SK-N-SH treated with all-trans-retinoic acid at 6 μM for 48 hours (cell line): ENCODE results near the gene TULP1.

Experiments
- BACH2 ChIP-seq: fragments of 250-450 bp; sonication (Bioruptor Pico); IDR thresholded peaks from 2 replicates; pipeline ENCODE4 v1.9.0; 2021; ENCODE audit warnings: mild to moderate bottlenecking, borderline replicate concordance
- CSDC2 ChIP-seq: fragments of 250-450 bp; sonication (Bioruptor Pico); IDR thresholded peaks from 2 replicates; pipeline ENCODE4 v1.5.0; 2020; ENCODE audit warnings: mild to moderate bottlenecking, moderate library complexity
- ESRRG ChIP-seq: fragments of 250-450 bp; sonication (Bioruptor Pico); IDR thresholded peaks from 2 replicates; pipeline ENCODE4 v1.6.1; 2021; ENCODE audit warnings: mild to moderate bottlenecking
- GLIS3 ChIP-seq: fragments of 250-450 bp; sonication (Bioruptor Pico); IDR thresholded peaks from 2 replicates; pipeline ENCODE4 v1.5.0; 2020; ENCODE audit warnings: mild to moderate bottlenecking, moderate library complexity
- OSR1 ChIP-seq: fragments of 250-450 bp; sonication (Bioruptor Pico); IDR thresholded peaks from 2 replicates; pipeline ENCODE4 v1.8.0; 2022; ENCODE audit warnings: moderate library complexity, mild to moderate bottlenecking, inconsistent platforms
- PPARA ChIP-seq: fragments of 250-450 bp; sonication (Bioruptor Pico); IDR thresholded peaks from 2 replicates; pipeline ENCODE4 v1.5.0; 2020; ENCODE audit warnings: mild to moderate bottlenecking, borderline replicate concordance
- TCF4 ChIP-seq: fragments of 250-450 bp; sonication (Bioruptor Pico); IDR thresholded peaks from 2 replicates; pipeline ENCODE4 v1.8.0; 2021; ENCODE audit warnings: mild to moderate bottlenecking, moderate library complexity, borderline replicate concordance
- TOX ChIP-seq: fragments of 250-450 bp; sonication (Bioruptor Pico); IDR thresholded peaks from 2 replicates; pipeline ENCODE4 v1.8.0; 2021; ENCODE audit warnings: mild to moderate bottlenecking, moderate library complexity, borderline replicate concordance
- ZFP3 ChIP-seq: fragments of 250-450 bp; sonication (Bioruptor Pico); IDR thresholded peaks from 2 replicates; pipeline ENCODE4 v1.5.0; 2020; ENCODE audit warnings: mild to moderate bottlenecking, moderate library complexity
- ZNF70 ChIP-seq: fragments of 450-650 bp; formaldehyde crosslinking; IDR thresholded peaks from 2 replicates; pipeline ENCODE4 v1.5.0; 2020; ENCODE audit warnings: mild to moderate bottlenecking, moderate library complexity
- ZNF8 ChIP-seq: fragments of 450-650 bp; formaldehyde crosslinking; IDR thresholded peaks from 2 replicates; pipeline ENCODE4 v1.5.0; 2020; ENCODE audit warnings: mild to moderate bottlenecking, moderate library complexity
- TF ChIP-seq, protein P1 (sequence below): fragments of 250-450 bp; sonication (Bioruptor Pico); IDR thresholded peaks from 2 replicates; pipeline ENCODE4 v1.5.1; 2020; ENCODE audit warnings: low read depth, mild to moderate bottlenecking, moderate library complexity
- TF ChIP-seq, protein P2 (sequence below): fragments of 250-450 bp; sonication (Bioruptor Pico); IDR thresholded peaks from 2 replicates; pipeline ENCODE4 v1.5.0; 2020; ENCODE audit warnings: mild to moderate bottlenecking, moderate library complexity
- TF ChIP-seq, protein P3 (sequence below): fragments of 250-450 bp; sonication (Bioruptor Pico); IDR thresholded peaks from 2 replicates; pipeline ENCODE4 v1.8.0; 2020; ENCODE audit warnings: mild to moderate bottlenecking, moderate library complexity, borderline replicate concordance

DNA sequence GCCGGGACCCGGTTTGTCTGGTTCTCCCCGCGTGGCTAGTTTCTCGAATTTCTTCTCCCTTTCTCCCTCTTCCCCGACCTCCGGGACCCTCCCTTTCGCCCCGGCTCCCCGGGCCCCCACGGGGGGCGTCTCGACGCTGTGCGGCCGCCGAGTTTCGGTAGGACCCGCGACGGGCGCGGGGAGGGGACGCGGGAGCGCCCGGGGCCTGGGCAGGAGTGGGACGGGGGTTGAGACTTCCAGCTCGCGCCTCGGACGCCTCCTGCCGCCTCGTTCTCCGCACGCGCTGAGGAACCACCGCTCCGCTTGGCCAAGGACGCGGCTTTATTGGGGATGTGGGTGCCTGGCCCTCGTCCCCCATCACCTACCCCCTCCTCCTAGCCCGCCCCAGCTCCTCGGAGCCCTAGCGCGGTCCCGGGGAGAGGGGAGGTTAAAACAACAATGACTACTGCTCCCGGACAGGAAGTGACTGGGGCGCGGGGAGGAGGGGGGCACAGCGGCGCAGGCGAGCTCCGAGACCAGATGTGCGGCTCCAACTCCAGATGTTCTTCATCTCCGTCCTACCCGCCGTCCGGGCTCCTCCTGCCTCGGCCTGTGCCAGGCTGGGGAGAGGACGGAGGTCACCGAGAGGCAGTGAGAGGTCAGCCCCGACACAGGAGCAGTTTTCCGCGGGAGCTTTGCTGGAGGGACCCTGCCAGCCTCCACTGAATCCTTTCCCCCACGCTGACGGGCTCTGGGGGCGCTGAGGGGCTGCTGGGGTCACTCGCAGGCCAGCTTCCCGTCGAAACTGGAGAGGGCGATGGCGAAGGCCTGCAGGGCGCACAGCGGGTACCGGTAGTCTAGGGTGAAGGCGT lies 14.9 kb downstream of the TULP1 start:
- TF ChIP-seq GLIS3 (CRISPR knock-in tag): no peak
- peak; percentile 33; the same call in 1 of the 2 replicates for TF ChIP-seq ZNF70 (CRISPR knock-in tag)
- peak; percentile 44; the same call in 1 of the 2 replicates for TF ChIP-seq TCF4 (CRISPR knock-in tag)
- no peak for TF ChIP-seq TOX (CRISPR knock-in tag)
- 0 out of 2 replicates have a peak, but pooled peaks have one; percentile 23 for TF ChIP-seq CSDC2 (CRISPR knock-in tag)
- no peak for TF ChIP-seq ZNF8
- TF ChIP-seq, protein P1, sequence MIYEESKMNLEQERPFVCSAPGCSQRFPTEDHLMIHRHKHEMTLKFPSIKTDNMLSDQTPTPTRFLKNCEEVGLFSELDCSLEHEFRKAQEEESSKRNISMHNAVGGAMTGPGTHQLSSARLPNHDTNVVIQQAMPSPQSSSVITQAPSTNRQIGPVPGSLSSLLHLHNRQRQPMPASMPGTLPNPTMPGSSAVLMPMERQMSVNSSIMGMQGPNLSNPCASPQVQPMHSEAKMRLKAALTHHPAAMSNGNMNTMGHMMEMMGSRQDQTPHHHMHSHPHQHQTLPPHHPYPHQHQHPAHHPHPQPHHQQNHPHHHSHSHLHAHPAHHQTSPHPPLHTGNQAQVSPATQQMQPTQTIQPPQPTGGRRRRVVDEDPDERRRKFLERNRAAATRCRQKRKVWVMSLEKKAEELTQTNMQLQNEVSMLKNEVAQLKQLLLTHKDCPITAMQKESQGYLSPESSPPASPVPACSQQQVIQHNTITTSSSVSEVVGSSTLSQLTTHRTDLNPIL (CRISPR knock-in tag): no peak
- no peak for TF ChIP-seq PPARA (CRISPR knock-in tag)
- TF ChIP-seq, protein P2, sequence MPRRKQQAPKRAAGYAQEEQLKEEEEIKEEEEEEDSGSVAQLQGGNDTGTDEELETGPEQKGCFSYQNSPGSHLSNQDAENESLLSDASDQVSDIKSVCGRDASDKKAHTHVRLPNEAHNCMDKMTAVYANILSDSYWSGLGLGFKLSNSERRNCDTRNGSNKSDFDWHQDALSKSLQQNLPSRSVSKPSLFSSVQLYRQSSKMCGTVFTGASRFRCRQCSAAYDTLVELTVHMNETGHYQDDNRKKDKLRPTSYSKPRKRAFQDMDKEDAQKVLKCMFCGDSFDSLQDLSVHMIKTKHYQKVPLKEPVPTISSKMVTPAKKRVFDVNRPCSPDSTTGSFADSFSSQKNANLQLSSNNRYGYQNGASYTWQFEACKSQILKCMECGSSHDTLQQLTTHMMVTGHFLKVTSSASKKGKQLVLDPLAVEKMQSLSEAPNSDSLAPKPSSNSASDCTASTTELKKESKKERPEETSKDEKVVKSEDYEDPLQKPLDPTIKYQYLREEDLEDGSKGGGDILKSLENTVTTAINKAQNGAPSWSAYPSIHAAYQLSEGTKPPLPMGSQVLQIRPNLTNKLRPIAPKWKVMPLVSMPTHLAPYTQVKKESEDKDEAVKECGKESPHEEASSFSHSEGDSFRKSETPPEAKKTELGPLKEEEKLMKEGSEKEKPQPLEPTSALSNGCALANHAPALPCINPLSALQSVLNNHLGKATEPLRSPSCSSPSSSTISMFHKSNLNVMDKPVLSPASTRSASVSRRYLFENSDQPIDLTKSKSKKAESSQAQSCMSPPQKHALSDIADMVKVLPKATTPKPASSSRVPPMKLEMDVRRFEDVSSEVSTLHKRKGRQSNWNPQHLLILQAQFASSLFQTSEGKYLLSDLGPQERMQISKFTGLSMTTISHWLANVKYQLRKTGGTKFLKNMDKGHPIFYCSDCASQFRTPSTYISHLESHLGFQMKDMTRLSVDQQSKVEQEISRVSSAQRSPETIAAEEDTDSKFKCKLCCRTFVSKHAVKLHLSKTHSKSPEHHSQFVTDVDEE (CRISPR knock-in tag): no peak
- no peak for TF ChIP-seq ESRRG (CRISPR knock-in tag)
- TF ChIP-seq, protein P3, sequence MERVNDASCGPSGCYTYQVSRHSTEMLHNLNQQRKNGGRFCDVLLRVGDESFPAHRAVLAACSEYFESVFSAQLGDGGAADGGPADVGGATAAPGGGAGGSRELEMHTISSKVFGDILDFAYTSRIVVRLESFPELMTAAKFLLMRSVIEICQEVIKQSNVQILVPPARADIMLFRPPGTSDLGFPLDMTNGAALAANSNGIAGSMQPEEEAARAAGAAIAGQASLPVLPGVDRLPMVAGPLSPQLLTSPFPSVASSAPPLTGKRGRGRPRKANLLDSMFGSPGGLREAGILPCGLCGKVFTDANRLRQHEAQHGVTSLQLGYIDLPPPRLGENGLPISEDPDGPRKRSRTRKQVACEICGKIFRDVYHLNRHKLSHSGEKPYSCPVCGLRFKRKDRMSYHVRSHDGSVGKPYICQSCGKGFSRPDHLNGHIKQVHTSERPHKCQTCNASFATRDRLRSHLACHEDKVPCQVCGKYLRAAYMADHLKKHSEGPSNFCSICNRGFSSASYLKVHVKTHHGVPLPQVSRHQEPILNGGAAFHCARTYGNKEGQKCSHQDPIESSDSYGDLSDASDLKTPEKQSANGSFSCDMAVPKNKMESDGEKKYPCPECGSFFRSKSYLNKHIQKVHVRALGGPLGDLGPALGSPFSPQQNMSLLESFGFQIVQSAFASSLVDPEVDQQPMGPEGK: no peak; the same call in 1 of the 2 replicates
- TF ChIP-seq ZFP3: no peak
- no peak for TF ChIP-seq OSR1
- no peak for TF ChIP-seq BACH2
